Measurements from ENCODE around the gene ISG20L2.

The ISG20L2 gene

GRCh38 chr1:156725683-156726280 is 2.8 kb downstream of the ISG20L2 start:
- DNase-seq (ENCODE audit: low read depth): peak; percentile 93

GRCh38 chr1:156721535-156721934 is 7.0 kb downstream of the ISG20L2 start:
- TF ChIP-seq CTCF (IDR thresholded peaks at IDR 0.05; ENCODE audit: low read length, missing control alignments): no peak
- DNase-seq (ENCODE audit: low read depth): no peak
- no peak overlapping the region for H3K4me3 ChIP-seq (replicated peaks; ENCODE audit: low read depth, low read length)

More at GRCh38 chr1:156725683-156726280, 2.8 kb downstream of the ISG20L2 start:
- peak; percentile 98 for TF ChIP-seq CTCF (IDR thresholded peaks at IDR 0.05; ENCODE audit: low read length, missing control alignments)
- peak overlapping the region; percentile 46 for H3K4me3 ChIP-seq (replicated peaks; ENCODE audit: low read depth, low read length)

- no peak for TF ChIP-seq CTCF (IDR thresholded peaks at IDR 0.05; ENCODE audit: low read length, missing control alignments)
- no peak overlapping the region for H3K4me3 ChIP-seq (replicated peaks; ENCODE audit: low read depth, low read length)
- no peak for DNase-seq (ENCODE audit: low read depth)
Observed at GRCh38 chr1:156721131-156721530, 7.4 kb downstream of the ISG20L2 start.

- no peak for DNase-seq (ENCODE audit: low read depth)
- H3K4me3 ChIP-seq (replicated peaks; ENCODE audit: low read depth, low read length): no peak overlapping the region
- no peak for TF ChIP-seq CTCF (IDR thresholded peaks at IDR 0.05; ENCODE audit: low read length, missing control alignments)
Observed at GRCh38 chr1:156717351-156717750, 11.2 kb downstream of the ISG20L2 start.

- no peak for DNase-seq (ENCODE audit: low read depth)
- H3K4me3 ChIP-seq (replicated peaks; ENCODE audit: low read depth, low read length): no peak overlapping the region
- no peak for TF ChIP-seq CTCF (IDR thresholded peaks at IDR 0.05; ENCODE audit: low read length, missing control alignments)
Observed at GRCh38 chr1:156714830-156715229, 13.7 kb downstream of the ISG20L2 start.

GRCh38 chr1:156712626-156713025 is 15.9 kb downstream of the ISG20L2 start:
- no peak for TF ChIP-seq CTCF (IDR thresholded peaks at IDR 0.05; ENCODE audit: low read length, missing control alignments)
- no peak overlapping the region for H3K4me3 ChIP-seq (replicated peaks; ENCODE audit: low read depth, low read length)
- DNase-seq (ENCODE audit: low read depth): no peak
